Mesenchymal stem cell (in vitro differentiated cells and primary cell): ENCODE results near the gene KLF4.
A peak's percentile ranks its signal among the peaks of the same experiment; 100 is the strongest.

ENCODE experiments used
- DNase-seq: peaks from one replicate; pipeline ENCODE4 v3.0.0-alpha.2; 2013
- H2AFZ ChIP-seq: one replicate; pipeline ENCODE4 v1.6.1; 2013; ENCODE audit warnings: low read depth, mild to moderate bottlenecking, control low read depth, inconsistent platforms, low read length, moderate library complexity
- H2AK5ac ChIP-seq: 2 replicates; pipeline ENCODE4 v1.6.1; 2013; ENCODE audit warnings: low read length, moderate library complexity, mild to moderate bottlenecking, inconsistent platforms; ENCODE audit not compliant: severe bottlenecking
- H2BK120ac ChIP-seq: one replicate; pipeline ENCODE4 v1.6.1; 2013; ENCODE audit warnings: low read depth, mild to moderate bottlenecking, inconsistent platforms, low read length, moderate library complexity
- H2BK12ac ChIP-seq, 2 experiments: one replicate each; pipeline ENCODE4 v1.6.1; 2013; ENCODE audit warnings: inconsistent platforms in 2 of 2, low read length in 2 of 2, mild to moderate bottlenecking in 2 of 2, moderate library complexity in 2 of 2, control low read depth in 1 of 2
- H2BK15ac ChIP-seq: one replicate; pipeline ENCODE4 v1.6.1; 2013; ENCODE audit warnings: mild to moderate bottlenecking, low read depth, inconsistent platforms; ENCODE audit not compliant: poor library complexity, severe bottlenecking
- H2BK5ac ChIP-seq: 2 replicates; pipeline ENCODE4 v1.6.1; 2013; ENCODE audit warnings: low read depth, mild to moderate bottlenecking, low read length, control low read depth, inconsistent platforms; ENCODE audit not compliant: poor library complexity, severe bottlenecking
- H3K14ac ChIP-seq, 2 experiments: one replicate each; pipeline ENCODE4 v1.6.1; 2013; ENCODE audit warnings: inconsistent platforms in 2 of 2, low read length in 2 of 2, control low read depth in 1 of 2, mild to moderate bottlenecking in 1 of 2, moderate library complexity in 1 of 2
- H3K18ac ChIP-seq, 2 experiments: one replicate each; pipeline ENCODE4 v1.6.1; 2013; ENCODE audit warnings: inconsistent platforms in 2 of 2, low read length in 2 of 2, control low read depth in 1 of 2, low read depth in 1 of 2, mild to moderate bottlenecking in 1 of 2
- H3K23ac ChIP-seq, 2 experiments: one replicate each; pipeline ENCODE4 v1.6.1; 2013; ENCODE audit warnings: inconsistent platforms in 2 of 2, low read length in 2 of 2, mild to moderate bottlenecking in 2 of 2, moderate library complexity in 2 of 2, control low read depth in 1 of 2
- H3K27ac ChIP-seq: 2 replicates; pipeline ENCODE4 v1.5.1; 2013; ENCODE audit warnings: mild to moderate bottlenecking, moderate library complexity, low read length, control low read depth, inconsistent platforms; ENCODE audit not compliant: poor library complexity, severe bottlenecking
- H3K27me3 ChIP-seq, 2 experiments: 2 replicates each; pipeline versions ENCODE4 v1.6.1 to v1.7.0; 2013; ENCODE audit warnings: low read length in 2 of 2, mild to moderate bottlenecking in 2 of 2, moderate library complexity in 2 of 2, control low read depth in 1 of 2, inconsistent platforms in 1 of 2; ENCODE audit not compliant: control insufficient read depth in 1 of 2, insufficient read depth in 1 of 2
- H3K36me3 ChIP-seq, 2 experiments: 2 replicates each; pipeline versions ENCODE4 v1.6.1 to v1.7.0; 2013; ENCODE audit warnings: low read length in 2 of 2, control low read depth in 1 of 2, inconsistent platforms in 1 of 2, low read depth in 1 of 2, mild to moderate bottlenecking in 1 of 2; ENCODE audit not compliant: insufficient read depth in 2 of 2, control insufficient read depth in 1 of 2
- H3K4ac ChIP-seq, 2 experiments: one replicate each; pipeline ENCODE4 v1.6.1; 2013; ENCODE audit warnings: inconsistent platforms in 2 of 2, low read length in 2 of 2, mild to moderate bottlenecking in 2 of 2, moderate library complexity in 2 of 2, control low read depth in 1 of 2, low read depth in 1 of 2
- H3K4me1 ChIP-seq: 2 replicates; pipeline ENCODE4 v1.6.1; 2013; ENCODE audit warnings: low read depth, low read length, control low read depth; ENCODE audit not compliant: control insufficient read depth, insufficient read depth
- H3K4me2 ChIP-seq: 2 replicates; pipeline ENCODE4 v1.6.1; 2013; ENCODE audit warnings: low read length, mild to moderate bottlenecking, inconsistent platforms; ENCODE audit not compliant: poor library complexity, severe bottlenecking
- H3K4me3 ChIP-seq, 2 experiments: 2 replicates each; pipeline versions ENCODE4 v1.5.1 to v1.7.0; 2013; ENCODE audit warnings: low read length in 2 of 2, mild to moderate bottlenecking in 2 of 2, control low read depth in 1 of 2, low read depth in 1 of 2; ENCODE audit not compliant: insufficient read depth in 1 of 2
- H3K79me1 ChIP-seq: replicated peaks from 2 replicates; pipeline ENCODE4 v1.6.1; 2013; ENCODE audit warnings: mild to moderate bottlenecking, control low read depth, low read length, inconsistent platforms; ENCODE audit not compliant: poor library complexity, severe bottlenecking
- H3K9ac ChIP-seq: 2 replicates; pipeline ENCODE4 v1.7.0; 2013; ENCODE audit warnings: mild to moderate bottlenecking, low read length, moderate library complexity
- H3K9me3 ChIP-seq: 2 replicates; pipeline ENCODE4 v1.7.0; 2013; ENCODE audit warnings: mild to moderate bottlenecking, low read length; ENCODE audit not compliant: control insufficient read depth
- H4K8ac ChIP-seq: one replicate; pipeline ENCODE4 v1.6.1; 2013; ENCODE audit warnings: inconsistent platforms, mild to moderate bottlenecking, low read length, moderate library complexity
- H4K91ac ChIP-seq: one replicate; pipeline ENCODE4 v1.6.1; 2013; ENCODE audit warnings: mild to moderate bottlenecking, low read length, inconsistent platforms
- WGBS: methylation state at CpG from one replicate; pipeline ENCODE4 v1.1.7; 2013; ENCODE audit warnings: mixed read lengths; 5-methylcytosine and 5-hydroxymethylcytosine counted together

Gene KLF4

GRCh38 chr9:107465467-107466451, 23.8 kb downstream of the KLF4 start:
- Histone ChIP-seq H3K36me3 (no peaks in the 10 kb centered on the region), H2BK12ac (peak overlapping the region; percentile 41 to 89), H2BK120ac (peak overlapping the region; percentile 69), H3K4me2 (peak overlapping the region; percentile 97), H3K27ac (no peak overlapping the region), H3K9ac (peak overlapping the region; percentile 89), H3K23ac (peak overlapping the region in 1 of 2 experiments; percentile 93), H3K27me3 (peaks cover 0 to 11% of the 10 kb centered on the region in 2 experiments), H3K9me3 (no peaks in the 10 kb centered on the region), H2AFZ (peak overlapping the region; percentile 94), H4K8ac (peak overlapping the region; percentile 95), H3K18ac (peak overlapping the region; percentile 76 to 89), H2BK15ac (no peak overlapping the region), H3K79me1 (no peaks in the 10 kb centered on the region), H2BK5ac (no peak overlapping the region), H3K4me1 (peaks cover 11% of the 10 kb centered on the region), H4K91ac (peak overlapping the region; percentile 34), H3K14ac (peak overlapping the region in 1 of 2 experiments; percentile 83), H2AK5ac (no peak overlapping the region), H3K4ac (peak overlapping the region; percentile 9 to 82), H3K4me3 (peak overlapping the region; percentile 64 to 85)
- peak; percentile 71 for DNase-seq
- 3% methylated on average over 65 of the region's 75 CpGs for WGBS

- Histone ChIP-seq H3K9ac (no peak overlapping the region), H3K4me3 (no peak overlapping the region), H3K9me3 (no peaks in the 10 kb centered on the region), H2BK12ac (no peak overlapping the region), H3K27me3 (peaks cover 0 to 11% of the 10 kb centered on the region in 2 experiments), H3K79me1 (no peaks in the 10 kb centered on the region), H4K8ac (no peak overlapping the region), H4K91ac (no peak overlapping the region), H2AFZ (no peak overlapping the region), H3K14ac (no peak overlapping the region), H3K27ac (no peak overlapping the region), H2BK15ac (no peak overlapping the region), H2BK5ac (no peak overlapping the region), H3K18ac (no peak overlapping the region), H3K36me3 (no peaks in the 10 kb centered on the region), H2AK5ac (no peak overlapping the region), H2BK120ac (no peak overlapping the region), H3K4ac (no peak overlapping the region), H3K4me2 (no peak overlapping the region), H3K23ac (no peak overlapping the region), H3K4me1 (peaks cover 11% of the 10 kb centered on the region)
- DNase-seq, result no peak
These were observed 25.1 kb downstream of the KLF4 start for GRCh38 chr9:107464516-107464915.

- H4K91ac ChIP-seq, result no peak overlapping the region
- no peaks in the 10 kb centered on the region for H3K79me1 ChIP-seq
- no peak overlapping the region for H3K4me2 ChIP-seq
- no peaks in the 10 kb centered on the region for H3K36me3 ChIP-seq
- DNase-seq, result peak; percentile 80
- no peak overlapping the region for H3K27ac ChIP-seq
- no peak overlapping the region for H4K8ac ChIP-seq
- H3K23ac ChIP-seq, result no peak overlapping the region
- no peak overlapping the region for H3K18ac ChIP-seq
- H2BK15ac ChIP-seq, result no peak overlapping the region
- no peak overlapping the region for H2AFZ ChIP-seq
- no peak overlapping the region for H2AK5ac ChIP-seq
- no peak overlapping the region for H2BK5ac ChIP-seq
- H3K9ac ChIP-seq, result peak overlapping the region; percentile 22
- H3K9me3 ChIP-seq, result no peaks in the 10 kb centered on the region
- H3K4ac ChIP-seq, result no peak overlapping the region
- H2BK120ac ChIP-seq, result no peak overlapping the region
- 65% methylated on average over 2 of the region's 4 CpGs for WGBS
- peaks cover 11% of the 10 kb centered on the region for H3K4me1 ChIP-seq
- no peak overlapping the region for H3K14ac ChIP-seq
- H3K4me3 ChIP-seq, result no peak overlapping the region
- peaks cover 0 to 11% of the 10 kb centered on the region in 2 experiments for H3K27me3 ChIP-seq
- H2BK12ac ChIP-seq, result no peak overlapping the region
These were observed 26.9 kb downstream of the KLF4 start for GRCh38 chr9:107462691-107463090.

- peaks cover 0 to 8% of the 10 kb centered on the region in 2 experiments for H3K27me3 ChIP-seq
- no peaks in the 10 kb centered on the region for H3K79me1 ChIP-seq
- H3K9ac ChIP-seq, result no peak overlapping the region
- no peaks in the 10 kb centered on the region for H3K36me3 ChIP-seq
- H3K4me3 ChIP-seq, result no peak overlapping the region
- peak overlapping the region; percentile 27 for H4K91ac ChIP-seq
- H3K18ac ChIP-seq, result no peak overlapping the region
- H2BK15ac ChIP-seq, result no peak overlapping the region
- no peak overlapping the region for H3K14ac ChIP-seq
- peaks cover 3% of the 10 kb centered on the region for H3K4me1 ChIP-seq
- no peak overlapping the region for H2AFZ ChIP-seq
- WGBS, result 78% methylated on average over 6 of the region's 6 CpGs
- no peak overlapping the region for H4K8ac ChIP-seq
- H3K27ac ChIP-seq, result no peak overlapping the region
- H3K4me2 ChIP-seq, result no peak overlapping the region
- H3K9me3 ChIP-seq, result no peaks in the 10 kb centered on the region
- H2BK12ac ChIP-seq, result peak overlapping the region in 1 of 2 experiments; percentile 39
- H2BK5ac ChIP-seq, result no peak overlapping the region
- no peak for DNase-seq
- no peak overlapping the region for H2AK5ac ChIP-seq
- H2BK120ac ChIP-seq, result no peak overlapping the region
- no peak overlapping the region for H3K4ac ChIP-seq
- no peak overlapping the region for H3K23ac ChIP-seq
These were observed 29.2 kb downstream of the KLF4 start for GRCh38 chr9:107460153-107461023.
